ENCODE data around the gene AHRR. TPM values are rescaled to one million over a fixed set of nuclear protein-coding genes. Genes with fewer than 3 reads are reported as not detected.
"Not testable (repeated sequence)": the region's sequence is repeated elsewhere in the genome, so short reads cannot be mapped to it uniquely, and the experiment has no call there.

AHRR gene
- total RNA-seq (2022), result 1.3 TPM in 2 replicates
- percentile 30 among the genes with signal in this experiment for Bru-seq, nascent RNA
- percentile 45 among the genes with signal in this experiment for BruChase-seq, experiment 1, labeled RNA remaining after a 6-hour chase
- percentile 35 among the genes with signal in this experiment for BruChase-seq, experiment 2, labeled RNA remaining after a 2-hour chase
- long read RNA-seq, partial matches to known transcripts, result 1 of 10 reads
- long read RNA-seq, other reads (novel, unspliced or antisense), result 9 of 10 reads

GRCh38 chr5:321230-321725 lies at the start of gene AHRR:
AHRR (plus strand) TSS chr5:321714; CDS start chr5:343903, 22,189 bp downstream.
- H3K4me1 Mint-ChIP-seq (ENCODE audit: low read depth, unreplicated experiment), result peaks cover 8% of the 10 kb centered on the region
- H3K27ac Mint-ChIP-seq (ENCODE audit: unreplicated experiment), result no peak within 1 kb of the TSS
- no peak for TF ChIP-seq CTCF (IDR thresholded peaks at IDR 0.05; ENCODE audit: unreplicated experiment)
- CTCF ChIA-PET, result interaction anchor here (0.6 to 1.5 kb wide), 3 partner anchors 13 to 110 kb away, joined by 3 to 5 read pairs (median 3); no protein-coding TSS in a partner anchor
- no TSS peak for BruUV-seq (replicated peaks)
- peaks cover 14% of the 10 kb centered on the region for H3K27me3 Mint-ChIP-seq (ENCODE audit: unreplicated experiment)
- H3K4me3 Mint-ChIP-seq (ENCODE audit: low read depth, unreplicated experiment), result peak within 1 kb of the TSS; percentile 64
- DNase-seq, result peak; percentile 85
- peaks cover 18% of the 10 kb centered on the region for H3K36me3 Mint-ChIP-seq (ENCODE audit: insufficient read depth, unreplicated experiment)
- no peaks in the 10 kb centered on the region for H3K9me3 Mint-ChIP-seq (ENCODE audit: low read depth, unreplicated experiment)
- intact Hi-C loops (cut with micrococcal nuclease; ENCODE audit: unreplicated experiment), result no loop called here

GRCh38 chr5:271828-272167 lies 49.7 kb upstream of the AHRR start:
- H3K36me3 Mint-ChIP-seq (ENCODE audit: insufficient read depth, unreplicated experiment), result peaks cover 68% of the 10 kb centered on the region
- peak overlapping the region; percentile 87 for H3K4me3 Mint-ChIP-seq (ENCODE audit: low read depth, unreplicated experiment)
- peaks cover 21% of the 10 kb centered on the region for H3K4me1 Mint-ChIP-seq (ENCODE audit: low read depth, unreplicated experiment)
- H3K27ac Mint-ChIP-seq (ENCODE audit: unreplicated experiment); H3K27me3 Mint-ChIP-seq (ENCODE audit: unreplicated experiment); H3K9me3 Mint-ChIP-seq (ENCODE audit: low read depth, unreplicated experiment); DNase-seq; CTCF ChIA-PET; BruUV-seq (replicated peaks): not testable (repeated sequence)
- intact Hi-C loops (cut with micrococcal nuclease; ENCODE audit: unreplicated experiment), result loop anchor here (1.0 kb wide), 1 partner anchor 53 kb away; the partner anchor contains the start of genes CCDC127 and SDHA

GRCh38 chr5:273091-273490 lies 48.4 kb upstream of the AHRR start:
- Mint-ChIP-seq H3K4me1 (ENCODE audit: low read depth, unreplicated experiment) (peaks cover 21% of the 10 kb centered on the region), H3K4me3 (ENCODE audit: low read depth, unreplicated experiment) (peak overlapping the region; percentile 87), H3K36me3 (ENCODE audit: insufficient read depth, unreplicated experiment) (peaks cover 68% of the 10 kb centered on the region), H3K27ac (ENCODE audit: unreplicated experiment) (peak overlapping the region; percentile 93)
- H3K27me3 Mint-ChIP-seq (ENCODE audit: unreplicated experiment); H3K9me3 Mint-ChIP-seq (ENCODE audit: low read depth, unreplicated experiment); CTCF ChIA-PET; BruUV-seq (replicated peaks); intact Hi-C loops (cut with micrococcal nuclease; ENCODE audit: unreplicated experiment); DNase-seq: not testable (repeated sequence)

- Mint-ChIP-seq H3K4me3 (ENCODE audit: low read depth, unreplicated experiment) (peak overlapping the region; percentile 87), H3K4me1 (ENCODE audit: low read depth, unreplicated experiment) (peaks cover 21% of the 10 kb centered on the region), H3K36me3 (ENCODE audit: insufficient read depth, unreplicated experiment) (peaks cover 72% of the 10 kb centered on the region), H3K27ac (ENCODE audit: unreplicated experiment) (peak overlapping the region; percentile 93)
- intact Hi-C loops (cut with micrococcal nuclease; ENCODE audit: unreplicated experiment); H3K9me3 Mint-ChIP-seq (ENCODE audit: low read depth, unreplicated experiment); BruUV-seq (replicated peaks); CTCF ChIA-PET; DNase-seq; H3K27me3 Mint-ChIP-seq (ENCODE audit: unreplicated experiment): not testable (repeated sequence)
These were observed 48.0 kb upstream of the AHRR start for GRCh38 chr5:273491-273890.

GRCh38 chr5:274346-274745 lies 47.2 kb upstream of the AHRR start:
- CTCF ChIA-PET, result not testable (repeated sequence)

GRCh38 chr5:278646-279045 lies 42.9 kb upstream of the AHRR start:
- Mint-ChIP-seq H3K36me3 (ENCODE audit: insufficient read depth, unreplicated experiment) (peaks cover 54% of the 10 kb centered on the region), H3K27me3 (ENCODE audit: unreplicated experiment) (no peaks in the 10 kb centered on the region), H3K4me3 (ENCODE audit: low read depth, unreplicated experiment) (no peak overlapping the region), H3K4me1 (ENCODE audit: low read depth, unreplicated experiment) (peaks cover 3% of the 10 kb centered on the region), H3K27ac (ENCODE audit: unreplicated experiment) (no peak overlapping the region), H3K9me3 (ENCODE audit: low read depth, unreplicated experiment) (peaks cover 10% of the 10 kb centered on the region)
- BruUV-seq (replicated peaks), result no TSS peak
- TF ChIP-seq CTCF (IDR thresholded peaks at IDR 0.05; ENCODE audit: unreplicated experiment), result no peak
- DNase-seq, result no peak
- CTCF ChIA-PET, result no interaction called here
- intact Hi-C loops (cut with micrococcal nuclease; ENCODE audit: unreplicated experiment), result no loop called here

More at GRCh38 chr5:274346-274745, 47.2 kb upstream of the AHRR start:
- Mint-ChIP-seq H3K4me1 (ENCODE audit: low read depth, unreplicated experiment) (peaks cover 21% of the 10 kb centered on the region), H3K36me3 (ENCODE audit: insufficient read depth, unreplicated experiment) (peaks cover 71% of the 10 kb centered on the region)
- BruUV-seq (replicated peaks); intact Hi-C loops (cut with micrococcal nuclease; ENCODE audit: unreplicated experiment); DNase-seq; H3K27me3 Mint-ChIP-seq (ENCODE audit: unreplicated experiment); H3K4me3 Mint-ChIP-seq (ENCODE audit: low read depth, unreplicated experiment); H3K27ac Mint-ChIP-seq (ENCODE audit: unreplicated experiment); H3K9me3 Mint-ChIP-seq (ENCODE audit: low read depth, unreplicated experiment): not testable (repeated sequence)

- peak overlapping the region; percentile 23 for H3K27ac Mint-ChIP-seq (ENCODE audit: unreplicated experiment)
- not testable (repeated sequence) for H3K4me3 Mint-ChIP-seq (ENCODE audit: low read depth, unreplicated experiment); H3K27me3 Mint-ChIP-seq (ENCODE audit: unreplicated experiment)
These were observed 42.4 kb upstream of the AHRR start for GRCh38 chr5:279051-279665.

More at GRCh38 chr5:279051-279665, 42.4 kb upstream of the AHRR start:
- BruUV-seq (replicated peaks); H3K4me1 Mint-ChIP-seq (ENCODE audit: low read depth, unreplicated experiment); H3K9me3 Mint-ChIP-seq (ENCODE audit: low read depth, unreplicated experiment); intact Hi-C loops (cut with micrococcal nuclease; ENCODE audit: unreplicated experiment); DNase-seq: not testable (repeated sequence)
- CTCF ChIA-PET, result interaction anchor here (0.7 kb wide), 1 partner anchor 9 kb away, joined by 4 read pairs; no protein-coding TSS in a partner anchor
- peaks cover 54% of the 10 kb centered on the region for H3K36me3 Mint-ChIP-seq (ENCODE audit: insufficient read depth, unreplicated experiment)

All from Calu3 (cell line).